Measurements from ENCODE around the gene ADD2. TPM values are rescaled to one million over a fixed set of nuclear protein-coding genes. Genes with fewer than 3 reads are reported as not detected.
"Not testable (repeated sequence)": the region's sequence is repeated elsewhere in the genome, so short reads cannot be mapped to it uniquely, and the experiment has no call there.

ADD2 gene
- total RNA-seq, 3 donors from 2014 or later (not counting 1 experiment from before 2014, with no cell fraction given) = 0.16 to 1.4 (median 0.40) TPM

- Mint-ChIP-seq H3K9me3 (no peaks in the 10 kb centered on the region), H3K27me3 (ENCODE audit: low read depth in 2 of 2) (no peaks in the 10 kb centered on the region), H3K4me1 (peaks cover 22 to 26% of the 10 kb centered on the region in 2 donors), H3K27ac (no peak overlapping the region), H3K36me3 (no peaks in the 10 kb centered on the region), H3K4me3 (no peak overlapping the region)
- Histone ChIP-seq H3K36me3 (ENCODE audit: control insufficient read depth, insufficient read depth, low read length) (no peaks in the 10 kb centered on the region), H3K27ac (ENCODE audit: low read length) (no peak overlapping the region), H3K4me1 (ENCODE audit: control insufficient read depth, insufficient read depth, low read length) (peaks cover 6% of the 10 kb centered on the region), H3K9me3 (ENCODE audit: control insufficient read depth, insufficient read depth, low read length) (no peaks in the 10 kb centered on the region), H3K27me3 (ENCODE audit: control insufficient read depth, insufficient read depth, low read length) (no peaks in the 10 kb centered on the region), H3K4me3 (ENCODE audit: low read length) (no peak overlapping the region)
- ATAC-seq = no peak
- TF ChIP-seq CTCF (IDR thresholded peaks at IDR 0.05) = no peak
- no peak for DNase-seq
- intact Hi-C loops (cut with micrococcal nuclease) = no loop called here
- WGBS (ENCODE audit: insufficient coverage) = 58% methylated on average over 5 of the region's 6 CpGs
These were observed 38.6 kb upstream of the ADD2 start for GRCh38 chr2:70806620-70807019.

DNA sequence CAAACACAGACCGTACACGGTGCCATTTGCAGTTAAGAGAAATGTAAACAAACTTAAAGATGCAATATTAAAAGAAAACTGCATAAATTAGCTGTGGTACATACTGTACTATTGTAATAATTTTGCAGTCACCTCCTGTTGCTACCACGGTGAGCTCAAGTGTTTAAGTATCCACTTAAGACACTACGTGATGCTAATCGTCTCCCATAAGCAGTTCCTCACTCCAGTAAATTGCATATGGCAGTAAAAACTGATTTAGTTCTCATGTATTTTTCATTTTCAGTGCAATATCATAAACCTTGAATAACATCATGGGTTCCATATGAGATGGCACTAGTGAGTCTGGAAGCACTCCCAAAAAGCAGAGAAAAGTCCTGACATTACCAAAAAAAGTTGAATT lies 38.0 kb upstream of the ADD2 start:
- Histone ChIP-seq H3K4me1 (ENCODE audit: control insufficient read depth, insufficient read depth, low read length) (peaks cover 6% of the 10 kb centered on the region), H3K27ac (ENCODE audit: low read length) (no peak overlapping the region), H3K4me3 (ENCODE audit: low read length) (no peak overlapping the region), H3K27me3 (ENCODE audit: control insufficient read depth, insufficient read depth, low read length) (no peaks in the 10 kb centered on the region), H3K9me3 (ENCODE audit: control insufficient read depth, insufficient read depth, low read length) (no peaks in the 10 kb centered on the region), H3K36me3 (ENCODE audit: control insufficient read depth, insufficient read depth, low read length) (no peaks in the 10 kb centered on the region)
- WGBS (ENCODE audit: insufficient coverage) = 81% methylated on average over 3 of the region's 5 CpGs
- Mint-ChIP-seq H3K27me3 (ENCODE audit: low read depth in 2 of 2) (no peaks in the 10 kb centered on the region), H3K36me3 (no peaks in the 10 kb centered on the region), H3K9me3 (no peaks in the 10 kb centered on the region), H3K4me1 (peaks cover 22 to 25% of the 10 kb centered on the region in 2 donors), H3K4me3 (no peak overlapping the region), H3K27ac (no peak overlapping the region)
- DNase-seq (no peak), ATAC-seq (no peak)
- intact Hi-C loops (cut with micrococcal nuclease) = no loop called here
- TF ChIP-seq CTCF (IDR thresholded peaks at IDR 0.05) = no peak

DNA sequence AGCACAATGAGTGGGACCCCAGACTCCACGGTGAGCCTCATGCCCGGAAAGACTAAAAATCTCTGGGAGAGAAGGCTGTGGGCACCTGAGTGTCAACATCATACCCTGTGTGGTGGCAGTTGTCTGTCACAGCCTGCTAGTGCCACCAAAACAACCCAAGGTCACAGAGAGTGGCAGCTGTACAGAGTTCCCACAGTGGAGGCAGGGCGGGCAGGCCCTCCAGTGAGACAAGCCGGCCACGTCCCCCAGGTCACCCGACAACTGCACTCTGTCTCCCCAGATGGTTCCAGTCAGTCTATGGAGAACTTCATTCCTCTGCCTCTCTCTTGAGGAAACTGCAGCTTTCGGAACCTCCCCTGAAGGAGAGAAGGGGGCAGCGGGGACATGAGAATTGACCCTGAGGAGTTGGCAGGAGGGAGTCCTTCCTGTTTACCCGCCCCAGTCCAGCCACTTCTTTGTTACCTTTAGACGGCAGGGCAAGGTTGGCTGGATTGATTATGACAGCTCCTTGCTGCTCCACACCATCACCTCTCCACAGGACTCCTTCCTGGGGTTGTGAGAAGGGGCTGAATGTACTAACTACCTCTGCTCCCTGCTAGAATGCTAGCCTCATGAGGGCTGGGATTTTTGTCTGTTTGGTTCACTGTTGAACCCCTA lies 33.7 kb upstream of the ADD2 start:
- intact Hi-C loops (cut with micrococcal nuclease) = no loop called here
- no peaks in the 10 kb centered on the region for H3K36me3 ChIP-seq (ENCODE audit: control insufficient read depth, insufficient read depth, low read length)
- no peak overlapping the region for H3K4me3 ChIP-seq (ENCODE audit: low read length)
- no peaks in the 10 kb centered on the region for H3K9me3 ChIP-seq (ENCODE audit: control insufficient read depth, insufficient read depth, low read length)
- WGBS (ENCODE audit: insufficient coverage) = 89% methylated on average over 10 of the region's 10 CpGs
- peaks cover 1% of the 10 kb centered on the region for H3K4me1 ChIP-seq (ENCODE audit: control insufficient read depth, insufficient read depth, low read length)
- Mint-ChIP-seq H3K27ac (no peak overlapping the region), H3K27me3 (ENCODE audit: low read depth in 2 of 2) (peaks cover 0 to 6% of the 10 kb centered on the region in 2 donors), H3K36me3 (peaks cover 10% of the 10 kb centered on the region), H3K4me3 (no peak overlapping the region), H3K9me3 (peaks cover 6 to 7% of the 10 kb centered on the region in 2 donors), H3K4me1 (peaks cover 17 to 25% of the 10 kb centered on the region in 2 donors)
- no peaks in the 10 kb centered on the region for H3K27me3 ChIP-seq (ENCODE audit: control insufficient read depth, insufficient read depth, low read length)
- TF ChIP-seq CTCF (IDR thresholded peaks at IDR 0.05) = no peak
- DNase-seq = no peak
- H3K27ac ChIP-seq (ENCODE audit: low read length) = no peak overlapping the region
- no peak for ATAC-seq

DNA sequence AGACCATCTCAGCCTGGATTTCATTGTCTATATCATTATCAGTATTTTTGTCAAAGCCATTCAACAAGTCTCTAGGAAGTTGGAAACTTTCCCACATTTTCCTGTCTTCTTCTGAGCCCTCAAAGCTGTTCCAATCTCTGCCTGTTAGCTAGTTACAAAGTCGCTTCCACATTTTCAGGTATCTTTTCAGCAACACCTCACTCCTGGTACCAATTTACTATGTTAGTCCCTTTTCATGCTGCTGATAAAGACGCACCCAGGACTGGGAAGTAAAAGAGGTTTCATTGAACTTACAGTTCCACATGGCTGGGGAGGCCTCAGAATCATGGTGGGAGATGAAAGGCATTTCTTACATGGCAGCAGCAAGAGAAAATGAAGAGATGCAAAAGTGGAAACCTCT lies 31.7 kb upstream of the ADD2 start:
- peaks cover 10% of the 10 kb centered on the region for H3K36me3 Mint-ChIP-seq
- Histone ChIP-seq H3K4me3 (ENCODE audit: low read length) (no peak overlapping the region), H3K9me3 (ENCODE audit: control insufficient read depth, insufficient read depth, low read length) (no peaks in the 10 kb centered on the region), H3K4me1 (ENCODE audit: control insufficient read depth, insufficient read depth, low read length) (peaks cover 6% of the 10 kb centered on the region), H3K36me3 (ENCODE audit: control insufficient read depth, insufficient read depth, low read length) (no peaks in the 10 kb centered on the region), H3K27me3 (ENCODE audit: control insufficient read depth, insufficient read depth, low read length) (no peaks in the 10 kb centered on the region), H3K27ac (ENCODE audit: low read length) (no peak overlapping the region)
- intact Hi-C loops (cut with micrococcal nuclease) = no loop called here
- H3K4me3 Mint-ChIP-seq = no peak overlapping the region
- no peak for ATAC-seq
- peaks cover 6 to 7% of the 10 kb centered on the region in 2 donors for H3K9me3 Mint-ChIP-seq
- no peak for TF ChIP-seq CTCF (IDR thresholded peaks at IDR 0.05)
- H3K4me1 Mint-ChIP-seq = peaks cover 18 to 22% of the 10 kb centered on the region in 2 donors
- 92% methylated on average over 2 of the region's 2 CpGs for WGBS (ENCODE audit: insufficient coverage)
- no peak overlapping the region for H3K27ac Mint-ChIP-seq
- DNase-seq = no peak
- H3K27me3 Mint-ChIP-seq (ENCODE audit: low read depth in 2 of 2) = peaks cover 6 to 8% of the 10 kb centered on the region in 2 donors

DNA sequence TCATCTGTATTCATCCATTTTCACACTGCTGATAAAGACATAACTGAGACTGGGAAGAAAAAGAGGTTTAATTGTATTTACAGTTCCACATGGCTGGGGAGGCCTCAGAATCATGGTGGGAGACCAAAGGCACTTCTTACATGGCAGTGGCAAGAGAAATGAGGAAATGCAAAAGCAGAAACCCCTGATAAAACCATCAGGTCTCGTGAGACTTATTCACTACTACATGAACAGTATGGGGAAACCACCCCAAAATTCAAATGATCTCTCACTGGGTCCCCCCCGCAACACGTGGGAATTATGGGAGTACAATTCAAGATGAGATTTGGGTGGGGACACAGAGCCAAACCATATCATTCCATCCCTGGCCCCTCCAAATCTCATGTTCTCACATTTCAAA lies 30.0 kb upstream of the ADD2 start:
- H3K4me1 ChIP-seq (ENCODE audit: control insufficient read depth, insufficient read depth, low read length); H3K36me3 ChIP-seq (ENCODE audit: control insufficient read depth, insufficient read depth, low read length); H3K27ac ChIP-seq (ENCODE audit: low read length); intact Hi-C loops (cut with micrococcal nuclease); H3K4me3 ChIP-seq (ENCODE audit: low read length); H3K27me3 ChIP-seq (ENCODE audit: control insufficient read depth, insufficient read depth, low read length); H3K9me3 ChIP-seq (ENCODE audit: control insufficient read depth, insufficient read depth, low read length); H3K9me3 Mint-ChIP-seq; ATAC-seq; DNase-seq; H3K4me3 Mint-ChIP-seq; H3K27ac Mint-ChIP-seq: not testable (repeated sequence)
- H3K36me3 Mint-ChIP-seq = peaks cover 10% of the 10 kb centered on the region
- peaks cover 13 to 20% of the 10 kb centered on the region in 2 donors for H3K27me3 Mint-ChIP-seq (ENCODE audit: low read depth in 2 of 2)
- WGBS (ENCODE audit: insufficient coverage) = no CpG with 5 or more reads among the region's 3 CpGs
- peaks cover 18 to 22% of the 10 kb centered on the region in 2 donors for H3K4me1 Mint-ChIP-seq
